Measurements from ENCODE around the gene PIM1. TPM values are rescaled to one million over a fixed set of nuclear protein-coding genes. Genes with fewer than 3 reads are reported as not detected.

PIM1 gene
- total RNA-seq, 1 donor from 2014 or later = 9.1 TPM

DNA sequence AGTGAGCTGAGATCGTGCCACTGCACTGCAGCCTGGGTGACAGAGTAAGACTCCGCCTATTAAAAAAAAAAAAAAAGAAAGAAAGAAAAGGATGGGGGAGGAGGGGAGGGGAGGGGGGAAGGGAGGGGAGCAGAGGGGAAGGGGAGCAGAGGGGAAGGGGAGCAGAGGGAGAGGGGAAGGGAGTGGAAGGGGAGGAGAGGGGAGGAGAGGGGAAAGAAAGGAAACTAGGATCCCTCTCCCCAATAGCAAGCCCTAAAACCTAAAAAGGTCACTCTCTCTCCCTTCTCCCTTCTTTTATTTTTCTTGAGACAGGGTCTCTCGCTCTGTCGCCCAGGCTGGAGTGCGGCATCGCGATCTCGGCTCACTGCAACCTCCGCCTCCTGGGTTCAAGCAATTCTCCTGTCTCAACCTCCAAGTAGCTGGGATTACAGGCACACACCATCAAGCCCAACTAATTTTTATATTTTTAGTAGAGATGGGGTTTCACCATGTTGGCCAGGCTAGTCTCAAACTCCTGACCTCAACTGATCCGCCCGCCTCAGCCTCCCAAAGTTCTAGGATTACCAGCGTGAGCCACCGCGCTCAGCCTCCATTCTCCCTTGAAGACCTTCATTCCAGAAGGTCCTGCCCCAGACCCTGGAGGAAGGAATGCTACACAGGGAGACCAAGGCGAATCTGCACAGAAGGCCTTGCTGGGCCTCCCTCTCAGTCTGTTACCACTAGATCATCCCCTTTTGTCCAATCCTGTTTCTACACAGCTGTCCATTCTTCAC is 45.8 kb upstream of the PIM1 start:
- TF ChIP-seq EZH2phosphoT487 (IDR thresholded peaks at IDR 0.05) (no peak), EZH2 (IDR thresholded peaks at IDR 0.05) (no peak)
- TF ChIP-seq, protein P1, sequence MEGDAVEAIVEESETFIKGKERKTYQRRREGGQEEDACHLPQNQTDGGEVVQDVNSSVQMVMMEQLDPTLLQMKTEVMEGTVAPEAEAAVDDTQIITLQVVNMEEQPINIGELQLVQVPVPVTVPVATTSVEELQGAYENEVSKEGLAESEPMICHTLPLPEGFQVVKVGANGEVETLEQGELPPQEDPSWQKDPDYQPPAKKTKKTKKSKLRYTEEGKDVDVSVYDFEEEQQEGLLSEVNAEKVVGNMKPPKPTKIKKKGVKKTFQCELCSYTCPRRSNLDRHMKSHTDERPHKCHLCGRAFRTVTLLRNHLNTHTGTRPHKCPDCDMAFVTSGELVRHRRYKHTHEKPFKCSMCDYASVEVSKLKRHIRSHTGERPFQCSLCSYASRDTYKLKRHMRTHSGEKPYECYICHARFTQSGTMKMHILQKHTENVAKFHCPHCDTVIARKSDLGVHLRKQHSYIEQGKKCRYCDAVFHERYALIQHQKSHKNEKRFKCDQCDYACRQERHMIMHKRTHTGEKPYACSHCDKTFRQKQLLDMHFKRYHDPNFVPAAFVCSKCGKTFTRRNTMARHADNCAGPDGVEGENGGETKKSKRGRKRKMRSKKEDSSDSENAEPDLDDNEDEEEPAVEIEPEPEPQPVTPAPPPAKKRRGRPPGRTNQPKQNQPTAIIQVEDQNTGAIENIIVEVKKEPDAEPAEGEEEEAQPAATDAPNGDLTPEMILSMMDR (IDR thresholded peaks at IDR 0.05) = no peak
- Histone ChIP-seq H4K20me1 (ENCODE audit: low read depth) (peaks cover 10% of the 10 kb centered on the region), H3K4me1 (peaks cover 19% of the 10 kb centered on the region), H3K79me2 (ENCODE audit: low read depth) (peaks cover 3% of the 10 kb centered on the region), H3K36me3 (no peaks in the 10 kb centered on the region), H3K27ac (no peak overlapping the region), H3K4me2 (no peak overlapping the region), H3K27me3 (no peaks in the 10 kb centered on the region), H3K9ac (no peak overlapping the region), H3K4me3 (no peak overlapping the region), H3K9me3 (ENCODE audit: low read depth) (no peaks in the 10 kb centered on the region), H2AFZ (replicated peaks) (no peak overlapping the region), H3F3A (ENCODE audit: low read depth) (peaks cover 43% of the 10 kb centered on the region)
- Mint-ChIP-seq H3K9me3 (no peaks in the 10 kb centered on the region), H3K4me1 (peaks cover 51% of the 10 kb centered on the region), H3K36me3 (no peaks in the 10 kb centered on the region), H3K27me3 (ENCODE audit: insufficient read depth, low read depth) (peaks cover 13% of the 10 kb centered on the region), H3K27ac (peak overlapping the region; percentile 42), H3K4me3 (peak overlapping the region; percentile 57)
- DNase-seq (ENCODE audit: low spot score) = no peak

DNA sequence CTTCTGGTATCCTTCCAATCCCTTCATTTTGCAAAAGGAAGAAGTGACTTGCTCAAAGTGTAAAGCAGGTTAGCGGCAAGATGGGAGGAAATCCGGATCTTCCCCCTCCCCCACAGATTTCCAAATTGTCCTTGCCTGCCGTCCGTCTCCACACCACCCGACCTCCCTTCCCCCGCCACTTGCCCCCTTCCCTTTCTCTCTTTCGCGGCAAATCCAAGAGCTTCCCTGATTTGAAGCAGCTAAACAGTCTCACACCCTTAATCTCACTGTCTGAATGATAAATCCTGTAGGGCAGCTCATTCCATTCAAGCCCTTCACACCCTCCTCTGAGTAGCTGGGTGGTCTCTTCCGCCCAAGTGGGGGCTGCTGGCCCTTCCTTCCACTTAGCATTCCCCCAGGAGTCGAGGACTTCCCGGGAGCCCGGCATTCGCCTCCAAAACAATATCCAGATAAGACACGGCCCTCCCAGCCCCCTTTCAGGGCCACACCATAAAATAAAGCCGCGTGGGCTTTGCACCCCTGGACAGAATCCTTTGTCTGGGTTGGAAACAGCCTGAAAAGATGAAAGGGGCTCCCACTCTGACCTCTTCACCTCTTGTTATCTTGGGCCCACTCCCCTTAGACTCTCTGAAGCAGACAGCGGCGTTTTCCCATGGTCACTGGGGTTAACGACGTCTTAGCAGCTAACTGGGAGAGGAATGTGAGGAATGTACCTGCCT is 44.0 kb upstream of the PIM1 start:
- H3F3A ChIP-seq (ENCODE audit: low read depth) = peaks cover 52% of the 10 kb centered on the region
- peaks cover 21% of the 10 kb centered on the region for H3K4me1 ChIP-seq
- no peaks in the 10 kb centered on the region for H3K36me3 ChIP-seq
- peak overlapping the region; percentile 96 for H3K27ac ChIP-seq
- H3K9me3 ChIP-seq (ENCODE audit: low read depth) = no peaks in the 10 kb centered on the region
- Mint-ChIP-seq H3K4me1 (peaks cover 59% of the 10 kb centered on the region), H3K4me3 (peak overlapping the region; percentile 73), H3K9me3 (no peaks in the 10 kb centered on the region), H3K27ac (peak overlapping the region; percentile 98), H3K27me3 (ENCODE audit: insufficient read depth, low read depth) (peaks cover 18% of the 10 kb centered on the region), H3K36me3 (no peaks in the 10 kb centered on the region)
- H4K20me1 ChIP-seq (ENCODE audit: low read depth) = peaks cover 10% of the 10 kb centered on the region
- no peak overlapping the region for H3K9ac ChIP-seq
- H2AFZ ChIP-seq (replicated peaks) = no peak overlapping the region
- TF ChIP-seq, protein P1 (IDR thresholded peaks at IDR 0.05) = no peak
- no peak for TF ChIP-seq EZH2 (IDR thresholded peaks at IDR 0.05)
- peak; percentile 36 for TF ChIP-seq EZH2phosphoT487 (IDR thresholded peaks at IDR 0.05)
- H3K4me3 ChIP-seq = peak overlapping the region; percentile 29
- peaks cover 3% of the 10 kb centered on the region for H3K79me2 ChIP-seq (ENCODE audit: low read depth)
- peak; percentile 94 for DNase-seq (ENCODE audit: low spot score)
- peak overlapping the region; percentile 56 for H3K4me2 ChIP-seq
- no peaks in the 10 kb centered on the region for H3K27me3 ChIP-seq

- DNase-seq (ENCODE audit: low spot score) = no peak
- H3K9me3 Mint-ChIP-seq = no peaks in the 10 kb centered on the region
- no peak overlapping the region for H2AFZ ChIP-seq (replicated peaks)
- H3K27ac Mint-ChIP-seq = peak overlapping the region; percentile 98
- H3K27me3 ChIP-seq = no peaks in the 10 kb centered on the region
- peaks cover 10% of the 10 kb centered on the region for H4K20me1 ChIP-seq (ENCODE audit: low read depth)
- H3K4me2 ChIP-seq = peak overlapping the region; percentile 56
- no peak overlapping the region for H3K9ac ChIP-seq
- peaks cover 27% of the 10 kb centered on the region for H3K4me1 ChIP-seq
- no peaks in the 10 kb centered on the region for H3K36me3 Mint-ChIP-seq
- peak overlapping the region; percentile 72 for H3K27ac ChIP-seq
- H3F3A ChIP-seq (ENCODE audit: low read depth) = peaks cover 58% of the 10 kb centered on the region
- TF ChIP-seq EZH2 (IDR thresholded peaks at IDR 0.05) = no peak
- TF ChIP-seq, protein P1 (IDR thresholded peaks at IDR 0.05) = peak; percentile 26
- H3K79me2 ChIP-seq (ENCODE audit: low read depth) = peaks cover 3% of the 10 kb centered on the region
- H3K36me3 ChIP-seq = no peaks in the 10 kb centered on the region
- peak overlapping the region; percentile 29 for H3K4me3 ChIP-seq
- no peaks in the 10 kb centered on the region for H3K9me3 ChIP-seq (ENCODE audit: low read depth)
- H3K4me1 Mint-ChIP-seq = peaks cover 64% of the 10 kb centered on the region
- peak overlapping the region; percentile 73 for H3K4me3 Mint-ChIP-seq
- peaks cover 18% of the 10 kb centered on the region for H3K27me3 Mint-ChIP-seq (ENCODE audit: insufficient read depth, low read depth)
Measured at GRCh38 chr6:37126493-37126958, 43.4 kb upstream of the PIM1 start.
